ENCODE data around the gene SERPINB12.

Gene SERPINB12, protein sequence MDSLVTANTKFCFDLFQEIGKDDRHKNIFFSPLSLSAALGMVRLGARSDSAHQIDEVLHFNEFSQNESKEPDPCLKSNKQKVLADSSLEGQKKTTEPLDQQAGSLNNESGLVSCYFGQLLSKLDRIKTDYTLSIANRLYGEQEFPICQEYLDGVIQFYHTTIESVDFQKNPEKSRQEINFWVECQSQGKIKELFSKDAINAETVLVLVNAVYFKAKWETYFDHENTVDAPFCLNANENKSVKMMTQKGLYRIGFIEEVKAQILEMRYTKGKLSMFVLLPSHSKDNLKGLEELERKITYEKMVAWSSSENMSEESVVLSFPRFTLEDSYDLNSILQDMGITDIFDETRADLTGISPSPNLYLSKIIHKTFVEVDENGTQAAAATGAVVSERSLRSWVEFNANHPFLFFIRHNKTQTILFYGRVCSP
- 0.05 to 0.09 reads per million in 2 donors for total RNA-seq

DNA sequence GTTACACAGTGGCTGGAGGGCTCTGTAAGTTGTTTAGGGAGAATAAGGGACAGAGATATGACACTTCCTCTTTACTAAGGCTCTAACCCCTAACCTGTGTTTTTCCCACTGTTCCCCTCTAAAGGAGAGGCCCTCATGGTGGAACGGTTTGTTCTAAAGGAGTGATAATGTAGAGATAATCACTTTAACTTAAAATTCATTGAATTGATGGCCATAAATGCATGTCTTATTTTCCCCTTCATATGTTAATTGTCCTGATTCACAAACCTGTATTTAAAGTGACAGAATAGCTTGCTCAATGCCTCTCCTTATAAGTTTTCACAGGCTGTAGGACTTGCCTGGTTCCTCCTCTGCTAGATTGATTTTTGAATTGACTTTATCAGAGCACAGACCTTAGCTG, at the start of gene SERPINB12:
SERPINB12 (plus strand) TSS at position 301 of the 400 bp plus-strand sequence. CDS start 13,791 bp downstream, outside the sequence.
- no peak for DNase-seq

DNA sequence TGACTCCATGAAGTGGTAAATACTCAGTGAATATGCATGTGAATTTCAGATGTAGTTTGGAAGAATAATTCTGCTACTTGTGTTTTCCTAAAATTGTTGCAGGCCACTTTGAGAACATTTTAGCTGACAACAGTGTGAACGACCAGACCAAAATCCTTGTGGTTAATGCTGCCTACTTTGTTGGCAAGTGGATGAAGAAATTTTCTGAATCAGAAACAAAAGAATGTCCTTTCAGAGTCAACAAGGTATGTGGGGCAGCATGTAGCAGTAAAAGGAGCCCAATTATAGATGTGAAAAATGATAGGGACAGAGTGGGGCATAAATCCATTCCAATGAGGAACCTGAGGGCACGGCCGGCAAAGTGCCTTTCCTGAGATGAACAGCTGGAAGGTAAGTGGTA, 49.3 kb upstream of the SERPINB12 start:
- DNase-seq, result no peak

DNA sequence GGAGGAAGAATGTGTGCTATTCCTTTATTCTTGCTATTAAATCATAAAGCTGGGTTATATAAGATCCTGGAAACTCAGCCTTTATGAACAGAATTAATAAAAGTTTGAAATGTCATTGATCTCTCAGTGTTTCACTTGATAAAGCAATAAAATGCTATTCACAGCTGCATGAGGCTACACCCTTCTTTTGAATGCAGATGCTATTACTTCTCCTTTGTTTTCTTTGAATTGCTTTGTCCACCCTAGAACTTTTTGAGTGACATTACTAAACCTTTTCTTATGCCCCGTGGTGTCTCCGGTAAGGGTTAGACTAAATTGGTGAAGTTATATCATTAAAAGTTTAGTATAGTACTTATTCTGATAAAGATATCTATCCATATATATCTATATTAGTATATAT, 46.5 kb upstream of the SERPINB12 start:
- DNase-seq, result no peak

DNA sequence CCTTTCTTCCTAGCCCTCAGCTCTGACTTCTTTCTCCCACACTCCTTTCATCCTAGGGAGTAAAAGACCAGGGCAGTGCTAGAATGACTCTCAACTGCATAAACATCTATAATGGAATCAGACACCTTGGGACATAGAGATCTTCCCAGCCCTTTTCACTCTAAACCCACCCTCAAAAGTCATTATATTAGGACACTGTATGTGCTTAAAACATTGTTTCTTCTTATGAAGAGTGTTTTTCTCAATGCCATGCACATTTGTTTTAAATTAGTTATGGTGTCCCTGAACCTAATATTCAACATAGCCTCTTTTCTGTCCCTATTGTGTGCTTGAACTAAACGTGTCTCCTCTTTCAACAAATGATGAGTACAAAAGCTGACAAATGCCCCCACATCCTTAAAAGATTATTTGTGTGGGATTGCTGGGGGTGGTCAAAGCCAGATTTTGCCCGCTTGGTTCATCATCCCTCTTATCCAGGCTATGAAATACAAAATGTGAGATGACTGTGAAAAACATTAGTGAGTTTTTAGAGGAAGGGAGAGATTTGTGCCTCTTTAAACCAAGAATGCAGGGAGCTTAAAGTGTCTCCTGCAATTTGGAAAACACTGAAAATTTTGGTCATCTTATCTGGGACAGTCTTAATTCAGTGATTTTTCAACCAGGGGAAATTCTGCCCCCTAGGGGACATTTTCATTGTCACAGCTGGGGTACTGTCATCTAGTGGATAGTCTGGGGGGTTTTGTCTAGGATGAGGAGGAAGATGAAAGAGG, 36.4 kb upstream of the SERPINB12 start:
- no peak for DNase-seq

DNA sequence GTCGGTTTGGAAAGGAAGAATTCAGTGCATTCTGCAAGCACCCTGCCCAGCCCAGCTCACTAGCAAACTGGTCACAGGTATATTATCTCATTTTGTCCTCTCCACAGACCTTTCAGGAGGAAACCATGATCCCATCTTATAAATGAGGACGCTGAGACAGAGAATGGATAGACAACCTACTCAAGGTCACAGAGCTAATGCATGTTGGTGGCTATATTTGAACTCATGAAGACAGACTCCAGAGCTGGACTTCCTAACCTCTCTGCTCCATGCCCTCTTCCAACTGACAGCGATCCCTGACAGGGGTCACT, 35.9 kb upstream of the SERPINB12 start:
- DNase-seq, result no peak

DNA sequence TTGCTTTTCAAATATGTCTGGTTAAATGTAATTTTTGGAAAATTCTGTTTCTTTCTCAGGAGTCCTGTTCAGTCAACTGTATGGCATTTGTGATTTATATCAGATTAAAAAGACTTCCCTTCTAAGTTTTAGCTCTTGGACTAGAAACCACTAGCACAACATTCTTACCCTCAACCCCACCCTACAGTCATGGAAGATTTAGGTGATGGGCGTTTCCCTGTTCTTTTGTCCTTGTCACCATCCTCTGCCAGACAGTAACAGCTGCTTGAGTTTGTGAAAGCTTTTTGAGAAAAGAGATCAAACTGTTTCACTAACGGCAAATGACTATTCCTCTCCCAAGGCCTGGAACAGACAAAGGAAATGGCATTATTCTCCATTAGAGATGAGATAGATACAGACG, 33.6 kb upstream of the SERPINB12 start:
- no peak for DNase-seq

DNA sequence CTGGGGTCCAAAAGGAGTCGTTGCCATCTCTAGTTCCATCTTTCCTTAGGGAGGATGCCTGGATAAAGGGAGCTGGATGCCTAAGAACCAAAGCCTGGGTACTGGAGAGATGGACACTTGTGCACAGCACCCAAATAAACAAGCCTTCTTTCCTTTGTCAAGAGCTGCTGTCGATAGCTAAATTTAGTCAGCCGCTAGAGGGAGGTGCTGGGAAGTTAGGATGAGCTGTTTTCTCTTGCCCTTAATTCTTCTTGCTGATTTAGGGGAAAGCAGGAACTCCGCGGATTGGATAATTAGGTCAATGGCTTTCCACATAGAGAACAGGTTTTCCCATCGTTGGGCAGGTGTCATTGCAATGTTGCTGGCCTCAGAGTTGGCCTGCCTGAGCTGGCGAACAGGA, 30.9 kb upstream of the SERPINB12 start:
- no peak for DNase-seq

DNA sequence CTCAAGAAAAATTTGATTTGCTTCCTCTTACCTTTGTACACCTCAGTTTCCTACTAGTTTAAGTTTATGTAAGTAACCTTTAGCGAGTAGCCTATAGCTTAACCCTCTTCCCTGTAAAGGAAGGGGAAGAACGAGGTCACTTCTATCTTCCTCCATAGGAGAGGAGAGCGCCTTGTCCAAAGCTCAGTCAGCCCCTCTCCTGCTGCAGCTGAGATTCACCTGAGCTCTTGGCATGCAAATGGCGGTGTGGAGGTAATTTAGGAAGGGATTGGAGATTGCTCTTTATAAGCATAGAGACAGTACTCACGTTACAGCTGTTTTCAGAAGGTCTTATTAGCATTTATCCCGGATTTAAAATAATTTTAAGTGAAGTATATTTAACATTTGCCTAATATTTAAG, 27.8 kb upstream of the SERPINB12 start:
- DNase-seq, result no peak

DNA sequence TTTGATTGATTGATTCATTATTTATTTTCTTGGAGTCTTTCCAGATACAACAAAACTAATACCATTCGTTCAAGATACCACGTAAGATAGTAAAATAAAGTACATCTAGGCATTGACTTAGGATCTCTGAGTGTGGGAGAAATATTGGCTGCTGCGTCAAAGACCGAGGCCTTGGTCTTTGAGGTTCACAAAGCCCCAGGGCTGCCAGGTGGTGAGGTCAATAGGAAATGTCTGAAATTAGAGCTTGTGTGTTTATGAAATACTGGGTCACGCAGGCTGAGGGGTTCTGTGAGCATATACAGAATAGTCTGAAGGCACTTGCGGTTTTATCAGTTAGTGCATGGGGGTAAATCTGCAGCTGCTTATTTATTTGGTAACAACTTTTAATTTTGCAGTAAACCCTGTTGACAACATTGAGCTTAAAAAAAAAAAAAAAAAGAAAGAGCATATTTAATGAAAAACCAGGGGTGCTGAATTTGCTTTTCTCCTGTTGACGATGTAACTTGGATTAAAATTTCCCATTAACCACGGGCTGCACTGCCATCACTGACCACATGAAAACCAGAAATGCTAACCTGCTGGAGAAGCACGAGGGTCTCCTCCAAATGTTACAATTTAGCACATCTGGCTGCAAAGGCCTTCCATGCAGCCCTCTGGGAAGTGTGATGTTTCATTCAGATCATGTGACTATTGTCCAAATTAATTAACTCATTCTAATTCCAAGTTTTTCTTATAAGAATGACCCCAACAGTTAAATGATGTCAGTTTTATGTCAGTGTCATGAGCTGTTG, 27.1 kb upstream of the SERPINB12 start:
- no peak for DNase-seq

DNA sequence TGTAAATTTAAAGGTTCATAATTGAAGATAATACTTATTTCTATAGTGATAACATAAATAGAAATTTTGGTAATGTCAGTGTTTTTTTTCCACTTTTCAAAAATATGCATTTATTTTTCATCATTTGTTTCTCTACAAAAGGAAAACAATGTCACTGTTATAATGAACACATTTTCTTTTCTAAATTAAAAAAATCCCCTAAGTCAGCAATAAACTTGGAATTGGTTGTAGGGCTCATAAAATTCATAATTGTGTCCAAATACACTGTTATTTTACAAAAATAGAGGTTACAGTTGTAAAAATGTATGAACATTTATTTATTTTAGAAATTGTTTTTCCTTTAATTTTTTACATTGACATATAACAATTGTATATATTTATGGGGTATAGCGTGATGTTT, 26.4 kb upstream of the SERPINB12 start:
- no peak for DNase-seq

DNA sequence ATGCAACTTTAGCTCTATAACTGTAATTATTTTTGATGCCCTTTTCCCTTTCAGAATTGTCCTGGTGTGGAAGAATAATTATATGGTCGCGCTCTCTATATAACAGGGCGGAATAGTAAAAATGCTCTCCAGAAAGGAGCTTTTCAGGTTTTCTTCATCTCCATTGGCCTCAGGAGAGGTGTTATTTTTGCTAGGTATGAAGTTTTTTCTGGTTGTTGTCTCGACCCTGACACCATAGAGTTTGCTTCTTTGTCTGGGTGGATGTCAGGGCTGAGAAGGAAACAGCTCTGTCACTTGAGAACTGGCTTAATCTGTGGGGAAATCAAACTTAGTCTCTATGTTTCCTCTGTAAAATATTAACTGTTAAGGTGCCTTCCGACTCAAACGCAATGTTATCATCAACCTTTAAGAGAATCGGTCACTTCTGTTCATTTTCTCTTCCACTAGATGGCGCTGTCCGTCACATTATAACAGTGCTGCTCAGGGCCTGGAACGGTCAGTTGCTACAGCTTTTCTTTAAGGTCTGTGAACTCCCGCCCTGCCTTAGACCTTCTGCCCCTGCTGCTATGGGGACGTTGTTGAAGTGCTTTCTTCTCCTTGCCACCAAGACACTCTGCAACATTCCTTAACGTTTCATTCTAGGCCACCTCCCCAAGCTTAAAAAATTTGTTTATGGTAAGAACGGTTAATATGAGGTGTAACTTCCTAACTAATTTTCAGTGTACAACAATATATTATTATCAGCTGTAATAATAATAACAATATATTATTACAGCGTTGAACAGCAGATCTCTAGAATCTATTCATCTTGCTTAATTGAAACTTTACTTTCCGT, 23.8 kb upstream of the SERPINB12 start:
- DNase-seq, result no peak

DNA sequence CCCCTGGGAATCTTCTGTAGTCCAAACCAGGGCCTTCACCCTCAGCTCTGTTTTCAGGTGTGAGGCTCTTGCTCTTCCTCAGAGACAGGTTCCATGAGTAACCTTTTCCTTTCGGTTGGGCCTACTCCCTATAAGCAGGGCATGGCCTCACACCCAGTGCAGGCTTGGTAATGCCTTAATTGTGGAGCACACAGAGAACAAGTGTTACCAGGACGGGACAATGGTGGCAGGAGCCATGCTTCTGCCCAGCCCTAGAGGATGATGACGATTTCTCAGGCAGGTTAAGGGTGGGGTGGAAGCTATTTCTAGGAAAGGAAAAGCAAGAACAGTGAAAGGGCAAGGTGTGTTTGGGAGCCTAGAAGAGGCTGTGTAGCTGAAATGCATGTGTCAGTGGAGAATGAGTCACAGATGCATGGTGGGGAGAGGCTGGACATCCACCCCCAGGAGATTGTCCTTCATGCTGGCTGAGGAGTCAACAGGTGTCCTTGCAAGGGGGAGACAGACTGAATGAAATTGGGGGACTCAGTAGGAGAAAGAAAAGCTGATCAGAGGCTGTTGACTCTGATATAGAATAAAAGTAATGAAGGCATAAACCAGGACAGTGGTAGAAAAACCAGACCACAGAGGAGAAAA, 22.0 kb upstream of the SERPINB12 start:
- DNase-seq, result no peak

DNA sequence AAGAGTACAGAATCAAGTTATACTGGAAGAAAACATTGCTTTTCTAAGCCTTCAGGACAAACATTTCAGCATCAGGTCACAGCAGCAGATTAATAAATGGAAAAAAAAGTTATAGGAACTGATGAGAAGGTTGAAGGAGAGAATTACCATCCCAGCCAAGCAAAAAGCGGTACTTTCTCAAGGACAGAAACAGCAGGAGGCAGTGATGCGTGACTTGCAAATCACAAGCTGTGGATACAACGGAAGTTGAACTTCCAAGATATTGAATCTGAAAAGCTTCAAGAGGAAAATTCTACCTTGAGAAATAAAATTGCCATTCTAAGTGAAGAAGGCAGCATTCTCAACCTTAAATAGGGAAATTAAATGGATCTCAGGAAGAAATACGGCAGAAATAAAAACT, 18.5 kb upstream of the SERPINB12 start:
- no peak for DNase-seq

DNA sequence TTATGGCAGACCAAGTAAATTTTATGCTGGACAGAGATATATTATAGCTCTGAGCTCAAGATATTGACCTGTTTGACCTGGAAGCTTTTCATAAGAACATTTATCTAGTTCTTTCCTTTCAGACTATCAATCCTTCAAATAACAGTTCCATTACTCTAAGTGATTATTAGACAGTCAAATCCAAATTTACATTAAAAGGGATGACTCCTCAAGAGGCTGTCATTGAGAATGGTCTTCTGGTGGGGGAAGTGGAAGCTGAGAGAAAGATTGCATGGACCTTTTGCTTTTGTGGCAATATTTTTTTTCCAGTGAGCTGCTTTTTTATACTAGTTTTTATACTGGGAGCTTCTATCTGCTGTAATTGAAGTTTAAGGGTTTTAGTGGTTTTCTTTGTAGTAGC, 14.9 kb upstream of the SERPINB12 start:
- no peak for DNase-seq

DNA sequence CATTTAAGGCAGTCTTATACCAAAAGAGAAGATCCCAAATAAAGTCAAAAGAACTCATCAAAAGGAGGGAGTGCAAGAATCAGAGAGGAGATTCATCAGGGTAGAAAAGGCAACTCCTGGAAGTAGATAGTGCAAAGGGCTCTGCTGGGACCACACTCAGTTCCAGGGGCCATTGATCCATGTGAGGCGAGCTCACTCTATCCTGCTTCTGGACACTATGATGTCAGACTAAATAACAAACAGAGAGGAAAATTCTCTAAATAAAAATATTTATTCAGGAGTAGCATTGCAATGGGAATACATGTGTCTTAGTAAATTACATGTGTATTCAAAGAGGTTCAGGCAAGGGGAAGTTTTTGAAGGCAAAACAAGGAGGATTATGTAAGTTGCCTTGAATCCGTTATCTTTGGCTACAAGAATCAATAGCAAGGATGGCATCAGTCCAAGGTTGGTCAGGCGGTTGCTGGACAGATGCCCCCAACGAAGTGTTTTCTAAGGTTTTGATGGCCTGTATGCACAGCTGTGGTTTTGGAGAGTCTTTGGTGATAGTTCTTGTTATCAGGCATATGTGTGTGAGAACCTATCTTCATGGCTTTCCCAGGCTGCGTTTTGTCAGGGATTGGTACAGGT, 13.2 kb upstream of the SERPINB12 start:
- DNase-seq, result no peak

DNA sequence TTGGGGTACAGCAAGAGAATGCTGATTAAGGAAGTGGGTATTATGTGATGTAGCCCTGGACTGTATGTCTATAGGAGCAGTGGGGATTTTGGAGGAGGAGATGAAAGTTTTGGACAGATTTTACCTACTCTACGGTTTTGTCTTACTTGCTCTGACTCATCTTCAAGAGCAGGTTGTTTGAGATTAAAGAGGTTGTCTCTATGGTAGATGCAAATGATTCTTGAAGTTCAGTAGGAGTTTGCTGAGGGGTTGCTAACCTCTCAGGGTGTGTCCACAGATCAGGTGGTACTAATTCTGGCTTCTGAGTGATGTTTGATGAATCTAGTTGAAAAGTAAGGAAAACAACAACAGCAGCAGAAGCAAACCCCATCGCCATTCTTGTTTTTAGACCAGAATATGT, 9.7 kb upstream of the SERPINB12 start:
- DNase-seq, result no peak

DNA sequence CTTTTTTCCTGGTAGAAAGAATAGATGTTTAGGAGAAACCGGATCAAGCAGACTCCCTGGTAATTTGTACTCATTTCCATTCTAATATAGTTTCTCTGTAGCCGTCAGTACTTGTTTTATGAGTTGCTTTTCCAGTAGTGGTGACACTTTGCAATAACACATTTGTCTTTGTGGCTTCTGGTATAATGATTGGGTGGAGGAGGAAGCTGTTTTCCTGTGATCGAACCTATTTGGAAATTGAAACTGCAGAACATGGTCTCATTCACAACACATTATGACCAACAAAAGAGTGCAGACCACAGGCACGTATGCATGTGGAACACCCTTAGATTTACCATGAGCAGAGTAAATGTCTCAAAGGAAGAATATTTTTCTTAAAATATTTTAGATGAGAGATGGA, 7.6 kb upstream of the SERPINB12 start:
- DNase-seq, result no peak

DNA sequence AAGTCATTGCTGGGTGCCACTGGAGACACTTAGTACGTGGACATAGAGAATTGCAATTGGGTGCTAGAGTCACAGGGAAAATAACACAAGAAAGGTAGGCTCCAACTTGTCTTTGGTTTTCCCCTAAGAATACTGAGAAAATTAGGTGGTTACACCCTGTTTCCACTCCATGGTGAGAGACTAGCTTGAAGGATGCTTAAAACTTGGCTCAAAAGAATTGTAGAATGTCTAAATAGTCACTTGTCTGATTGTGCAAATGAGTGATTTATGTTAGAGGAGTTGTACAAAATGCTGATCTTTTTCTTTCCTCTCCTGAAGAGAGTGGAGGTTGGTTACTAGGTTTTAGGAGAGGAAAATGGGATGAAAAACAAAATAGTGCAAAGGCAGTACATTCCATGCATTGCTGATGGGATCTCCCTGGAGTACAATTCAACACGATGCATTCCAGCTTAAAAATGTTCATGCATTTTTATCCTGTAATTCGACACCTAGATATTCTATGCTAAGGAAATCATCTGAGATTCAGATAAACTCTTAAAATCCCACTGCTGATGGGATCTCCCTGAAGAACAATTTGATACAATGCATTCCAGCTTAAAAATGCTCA, 2.2 kb upstream of the SERPINB12 start:
- DNase-seq, result no peak

DNA sequence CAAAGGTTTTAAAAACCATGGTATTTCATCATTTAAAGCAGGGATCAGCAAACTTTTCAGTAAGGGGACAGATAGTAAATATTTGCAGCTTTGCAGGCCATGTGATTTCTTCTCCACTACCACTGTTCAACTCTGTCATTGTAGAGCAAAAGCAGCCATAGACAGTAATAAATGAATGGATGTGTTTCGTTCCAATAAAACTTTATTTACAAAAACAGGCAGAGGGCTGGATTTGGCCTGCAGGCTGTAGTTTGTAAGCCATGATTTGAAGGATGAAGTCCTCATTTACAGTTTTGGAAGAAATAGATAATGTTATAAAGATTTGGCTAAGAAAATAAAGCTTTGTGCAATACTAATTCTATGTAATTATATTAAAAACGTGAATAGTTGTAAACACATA, 1.8 kb downstream of the SERPINB12 start:
- no peak for DNase-seq

DNA sequence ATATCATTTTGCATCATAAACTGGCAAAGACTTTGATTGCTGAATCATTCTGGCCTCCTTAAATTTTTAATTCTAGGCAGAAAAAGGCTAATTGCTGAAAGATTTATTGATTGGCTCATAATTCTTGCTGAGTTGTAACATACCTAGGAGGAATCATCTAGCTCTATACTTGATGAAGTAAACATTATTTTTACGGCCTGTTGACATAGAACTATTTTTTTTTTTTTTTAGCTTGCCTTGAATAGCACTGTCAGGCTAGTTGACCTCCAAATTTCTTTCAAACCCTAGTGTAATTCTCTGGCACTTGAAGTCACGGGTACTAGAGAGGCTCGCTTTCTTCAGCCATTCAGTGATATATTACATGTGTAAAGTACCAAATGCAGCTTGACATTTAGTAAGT, 2.8 kb downstream of the SERPINB12 start:
- DNase-seq, result no peak

DNA sequence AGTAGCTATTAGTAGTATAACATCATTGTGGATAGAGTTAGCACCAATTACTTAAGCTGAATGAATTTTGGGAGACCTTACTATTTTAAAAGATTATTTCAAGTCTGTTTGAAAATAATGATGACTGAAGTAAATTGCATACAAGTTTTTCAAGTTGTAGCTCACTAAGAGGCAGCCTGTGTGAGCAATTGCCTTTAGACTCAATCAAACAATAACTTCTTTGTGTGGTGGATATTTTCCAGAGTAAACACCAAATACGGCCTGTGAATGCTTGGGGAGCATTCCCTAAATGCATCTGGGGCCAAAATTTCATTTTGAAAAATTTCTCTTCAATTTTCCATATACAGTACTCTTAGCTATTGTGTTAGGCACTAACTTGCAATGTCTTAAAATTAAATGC, 7.9 kb downstream of the SERPINB12 start:
- DNase-seq, result no peak
